GM12874 (cell line): Measurements from ENCODE around the gene ADAD2.
A peak's percentile ranks its signal among the peaks of the same experiment; 100 is the strongest.

Experiments used
- TF ChIP-seq, protein P1 (sequence below): IDR thresholded peaks from 2 replicates; pipeline ENCODE4 v1.5.1; 2011; ENCODE audit warnings: low read depth, mild to moderate bottlenecking, control low read depth, low read length, moderate library complexity; ENCODE audit not compliant: insufficient read depth

The ADAD2 gene

DNA sequence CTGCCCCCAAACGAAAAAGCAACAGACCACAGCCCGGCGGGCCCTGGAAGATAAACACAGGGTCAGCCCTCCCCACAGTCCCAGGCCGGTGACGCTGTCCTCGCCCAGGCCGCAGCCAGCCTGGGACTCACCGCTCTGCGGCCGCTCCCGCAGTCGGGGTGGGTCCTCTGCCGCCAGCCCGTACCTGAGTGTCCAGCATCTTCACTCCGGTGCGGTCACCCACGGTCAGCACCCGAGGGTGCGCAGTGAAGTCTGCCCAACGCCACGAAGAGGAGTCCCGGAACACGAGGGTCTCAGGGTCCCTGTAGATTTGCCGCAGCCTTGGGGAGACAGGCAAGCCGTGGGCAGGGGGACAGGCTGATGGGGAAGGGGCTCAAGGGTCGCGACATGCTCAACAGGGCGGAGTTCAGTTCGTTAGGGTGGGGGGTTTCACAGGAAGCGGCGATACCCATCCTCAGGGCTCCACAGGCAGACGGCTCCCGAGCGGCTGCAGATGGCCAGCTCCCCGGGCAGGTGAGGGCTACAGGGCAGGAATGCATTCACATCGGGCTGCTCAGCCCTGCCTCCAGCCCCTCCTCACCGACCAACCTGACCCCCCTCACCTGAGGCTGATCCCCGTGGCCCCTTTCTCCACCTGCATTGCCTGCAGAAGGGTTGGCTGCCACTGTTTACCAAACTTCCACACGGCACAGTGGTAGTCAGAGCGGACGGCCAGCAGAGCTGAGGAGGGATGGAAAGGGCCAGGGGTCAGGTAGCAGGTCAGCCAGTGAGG lies 9.6 kb upstream of the ADAD2 start:
- TF ChIP-seq, protein P1, sequence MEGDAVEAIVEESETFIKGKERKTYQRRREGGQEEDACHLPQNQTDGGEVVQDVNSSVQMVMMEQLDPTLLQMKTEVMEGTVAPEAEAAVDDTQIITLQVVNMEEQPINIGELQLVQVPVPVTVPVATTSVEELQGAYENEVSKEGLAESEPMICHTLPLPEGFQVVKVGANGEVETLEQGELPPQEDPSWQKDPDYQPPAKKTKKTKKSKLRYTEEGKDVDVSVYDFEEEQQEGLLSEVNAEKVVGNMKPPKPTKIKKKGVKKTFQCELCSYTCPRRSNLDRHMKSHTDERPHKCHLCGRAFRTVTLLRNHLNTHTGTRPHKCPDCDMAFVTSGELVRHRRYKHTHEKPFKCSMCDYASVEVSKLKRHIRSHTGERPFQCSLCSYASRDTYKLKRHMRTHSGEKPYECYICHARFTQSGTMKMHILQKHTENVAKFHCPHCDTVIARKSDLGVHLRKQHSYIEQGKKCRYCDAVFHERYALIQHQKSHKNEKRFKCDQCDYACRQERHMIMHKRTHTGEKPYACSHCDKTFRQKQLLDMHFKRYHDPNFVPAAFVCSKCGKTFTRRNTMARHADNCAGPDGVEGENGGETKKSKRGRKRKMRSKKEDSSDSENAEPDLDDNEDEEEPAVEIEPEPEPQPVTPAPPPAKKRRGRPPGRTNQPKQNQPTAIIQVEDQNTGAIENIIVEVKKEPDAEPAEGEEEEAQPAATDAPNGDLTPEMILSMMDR, result no peak

- TF ChIP-seq, protein P1, result no peak
Observed at GRCh38 chr16:84182104-84182503, 8.9 kb upstream of the ADAD2 start.

- TF ChIP-seq, protein P1, result no peak
Observed at GRCh38 chr16:84182680-84183571, 8.0 kb upstream of the ADAD2 start.

DNA sequence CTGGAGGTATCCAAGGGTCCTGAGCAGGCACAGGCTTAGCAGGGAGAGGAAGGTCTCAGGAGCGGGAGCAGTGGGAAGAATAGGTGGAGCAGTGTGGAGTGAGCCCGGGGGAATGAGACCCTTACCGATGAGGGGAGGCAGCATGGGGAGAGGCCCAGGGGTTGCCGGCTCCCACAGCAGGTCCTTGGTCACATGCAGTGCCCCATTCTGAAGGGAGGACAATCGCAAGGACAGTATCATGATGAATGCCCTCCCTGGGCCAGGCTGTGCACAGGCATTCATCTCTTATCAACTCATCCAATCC lies 7.4 kb upstream of the ADAD2 start:
- TF ChIP-seq, protein P1, result no peak

DNA sequence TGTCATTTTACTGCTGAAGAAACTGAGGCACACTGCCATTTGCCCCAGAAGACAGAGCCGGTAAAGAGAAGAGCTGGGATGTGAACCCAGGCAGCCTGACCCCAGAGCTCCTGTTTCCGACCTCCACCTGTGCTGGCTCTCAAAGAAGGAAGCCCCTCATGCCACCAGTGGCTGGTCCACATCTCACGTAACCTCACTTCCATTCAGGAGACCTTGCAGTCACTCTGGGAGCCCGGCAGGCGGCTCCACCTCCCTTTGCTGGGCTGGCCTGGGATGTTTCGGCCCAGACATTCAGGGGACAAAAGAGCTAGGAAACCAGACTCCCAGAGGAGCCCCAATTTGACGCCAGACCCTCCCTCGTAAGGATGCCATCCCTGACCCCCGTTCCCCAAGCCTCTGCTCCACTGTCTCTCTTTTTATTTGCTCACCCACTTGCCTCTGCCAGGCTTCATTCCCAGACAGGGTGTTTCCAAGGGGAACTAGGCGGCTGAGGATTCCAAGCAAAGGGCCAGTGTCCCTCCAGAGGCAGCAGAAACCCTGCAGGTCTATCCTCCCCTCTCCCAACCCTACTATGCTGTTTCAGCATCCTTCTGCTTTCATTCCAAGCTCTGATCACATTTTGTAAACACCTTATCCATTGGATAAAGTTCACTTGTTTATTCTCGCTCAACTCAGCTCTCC lies 6.9 kb upstream of the ADAD2 start:
- TF ChIP-seq, protein P1, result no peak

- TF ChIP-seq, protein P1, result no peak
Observed at GRCh38 chr16:84184775-84185174, 6.2 kb upstream of the ADAD2 start.

DNA sequence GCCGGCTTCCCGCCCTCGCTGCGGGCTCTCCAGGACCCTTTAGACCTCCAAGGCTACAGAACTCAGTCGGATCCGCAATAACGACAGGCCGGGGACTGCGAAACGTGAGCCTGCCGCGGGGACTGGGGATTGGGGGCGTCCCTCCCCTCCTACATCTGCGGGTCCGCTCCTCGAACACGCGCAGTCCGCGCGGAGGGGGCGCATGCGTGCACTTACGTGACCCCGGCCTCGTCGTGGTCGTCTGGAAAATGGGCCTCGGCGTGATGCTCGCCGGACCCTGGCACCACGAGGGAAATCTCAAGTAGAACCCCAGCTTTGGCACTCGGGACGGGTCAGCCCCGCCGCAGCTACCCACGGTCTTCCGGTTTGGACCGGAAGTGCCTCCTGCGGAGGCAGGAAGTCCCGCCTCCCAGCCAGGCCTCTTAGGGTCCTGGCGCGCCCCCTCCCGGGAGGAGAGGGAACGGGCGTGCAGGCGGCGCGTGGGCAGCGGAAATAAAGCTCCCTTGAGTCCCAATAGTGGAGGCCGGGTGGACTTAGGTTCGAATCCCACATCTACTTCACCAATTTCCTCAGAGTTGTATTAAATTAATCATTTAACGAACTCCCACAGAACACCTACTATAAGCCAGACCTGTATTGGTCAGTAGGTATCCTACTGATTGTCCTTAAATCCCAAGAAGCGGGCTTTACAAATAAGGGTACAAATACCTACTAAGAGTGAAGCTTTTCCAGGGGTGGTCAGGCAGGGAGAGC lies 4.1 kb upstream of the ADAD2 start, which contains the start of gene TAF1C:
TAF1C (minus strand) TSS at position 373 of the 753 bp plus-strand sequence. CDS start 2,069 bp downstream, outside the sequence.
- TF ChIP-seq, protein P1, result peak; percentile 93
